GM21528 (cell line): ENCODE data around the gene EEPD1.
"Not testable (repeated sequence)": the region's sequence is repeated elsewhere in the genome, so short reads cannot be mapped to it uniquely, and the experiment has no call there.

Experiments
- ATAC-seq: cut with Tn5 transposase; IDR thresholded peaks from one replicate; pipeline ENCODE4 v1.9.1; 2021; ENCODE audit warnings: mild to moderate bottlenecking, moderate library complexity; ENCODE audit not compliant: unreplicated experiment, low FRiP score

Gene EEPD1

GRCh38 chr7:36128448-36129047, 24.5 kb upstream of the EEPD1 start:
- no peak for ATAC-seq

GRCh38 chr7:36129048-36129534, 24.0 kb upstream of the EEPD1 start:
- ATAC-seq = no peak

- ATAC-seq = no peak
Measured at GRCh38 chr7:36130236-36130945, 22.7 kb upstream of the EEPD1 start.

GRCh38 chr7:36131026-36131425, 22.0 kb upstream of the EEPD1 start:
- ATAC-seq = no peak

- ATAC-seq = no peak
Measured at GRCh38 chr7:36131499-36131898, 21.6 kb upstream of the EEPD1 start.

GRCh38 chr7:36132012-36132411, 21.0 kb upstream of the EEPD1 start:
- ATAC-seq = no peak

GRCh38 chr7:36135700-36136099, 17.4 kb upstream of the EEPD1 start:
- ATAC-seq = no peak

- no peak for ATAC-seq
Measured at GRCh38 chr7:36137258-36137657, 15.8 kb upstream of the EEPD1 start.

GRCh38 chr7:36137754-36138153, 15.3 kb upstream of the EEPD1 start:
- ATAC-seq = no peak

- ATAC-seq = no peak
Measured at GRCh38 chr7:36138209-36138608, 14.8 kb upstream of the EEPD1 start.

GRCh38 chr7:36141351-36141750, 11.7 kb upstream of the EEPD1 start:
- no peak for ATAC-seq

- ATAC-seq = no peak
Measured at GRCh38 chr7:36141850-36142249, 11.2 kb upstream of the EEPD1 start.

- no peak for ATAC-seq
Measured at GRCh38 chr7:36144189-36144588, 8.9 kb upstream of the EEPD1 start.

GRCh38 chr7:36145686-36146085, 7.4 kb upstream of the EEPD1 start:
- ATAC-seq = no peak

- no peak for ATAC-seq
Measured at GRCh38 chr7:36147361-36147760, 5.7 kb upstream of the EEPD1 start.

GRCh38 chr7:36148422-36149065, 4.5 kb upstream of the EEPD1 start:
- no peak for ATAC-seq

GRCh38 chr7:36149240-36149639, 3.8 kb upstream of the EEPD1 start:
- not testable (repeated sequence) for ATAC-seq

GRCh38 chr7:36149694-36150452, 3.2 kb upstream of the EEPD1 start:
- no peak for ATAC-seq

- no peak for ATAC-seq
Measured at GRCh38 chr7:36151921-36152755, 916 bp upstream of the EEPD1 start.

- peak; percentile 22 for ATAC-seq
Measured at GRCh38 chr7:36153571-36154097, 580 bp downstream of the EEPD1 start.
